A673 (cell line): ENCODE data around the gene MED12L. TPM values are rescaled to one million over a fixed set of nuclear protein-coding genes. Genes with fewer than 3 reads are reported as not detected.

Experiments
- BruUV-seq: library from RNA; stranded (reverse); fragments of 400-500 nt; replicated peaks from 2 replicates; lab custom pipeline; 2021; lab: Mats Ljungman, UMichigan
- CTCF ChIA-PET: fragments of 300-600 bp; sonication (Branson Sonifier 250); formaldehyde crosslinking; loops from one replicate; lab custom pipeline; 2022; ENCODE audit warnings: antibody characterized with exemption; lab: Charles Lee
- POLR2A ChIA-PET: fragments of 300-600 bp; sonication (Branson Sonifier 250); formaldehyde crosslinking; loops from one replicate; lab custom pipeline; 2022; ENCODE audit warnings: antibody characterized with exemption; ENCODE audit not compliant: low non-redundant PET; lab: Charles Lee
- DNase-seq: peaks from one replicate; pipeline ENCODE4 v3.0.0-alpha.2; 2015; ENCODE audit warnings: low spot score
- H3K27ac ChIP-seq: fragments of 200-600 bp; sonication (generic); 2 replicates; pipeline ENCODE4 v1.5.1; 2016; ENCODE audit warnings: mixed run types, low read depth, mild to moderate bottlenecking, mixed read lengths, antibody characterized with exemption, low read length; ENCODE audit not compliant: poor library complexity, severe bottlenecking
- H3K27me3 ChIP-seq: fragments of 200-600 bp; sonication (generic); replicated peaks from 2 replicates; pipeline ENCODE4 v1.6.1; 2017; ENCODE audit warnings: mixed run types, low read depth, mild to moderate bottlenecking, mixed read lengths, antibody characterized with exemption, low read length; ENCODE audit not compliant: insufficient read depth, poor library complexity
- H3K36me3 ChIP-seq: fragments of 200-600 bp; sonication (generic); 2 replicates; pipeline ENCODE4 v1.6.1; 2016; ENCODE audit warnings: mixed run types, mild to moderate bottlenecking, mixed read lengths, antibody characterized with exemption, low read length; ENCODE audit not compliant: insufficient read depth, poor library complexity, severe bottlenecking
- H3K4me1 ChIP-seq: fragments of 200-600 bp; sonication (generic); 2 replicates; pipeline ENCODE4 v1.6.1; 2017; ENCODE audit warnings: mixed run types, mild to moderate bottlenecking, mixed read lengths, antibody characterized with exemption, low read length; ENCODE audit not compliant: insufficient read depth, poor library complexity, severe bottlenecking
- H3K4me3 ChIP-seq: fragments of 200-600 bp; sonication (generic); 2 replicates; pipeline ENCODE4 v1.5.1; 2016; ENCODE audit warnings: low read depth, mixed run types, mild to moderate bottlenecking, mixed read lengths, low read length; ENCODE audit not compliant: poor library complexity, severe bottlenecking
- H3K9me3 ChIP-seq: fragments of 200-600 bp; sonication (generic); 2 replicates; pipeline ENCODE4 v1.6.1; 2016; ENCODE audit warnings: mixed run types, low read depth, mild to moderate bottlenecking, mixed read lengths, antibody characterized with exemption, low read length; ENCODE audit not compliant: poor library complexity, severe bottlenecking
- CTCF ChIP-seq: fragments of 300-800, 200-600 bp; sonication (generic); conservative IDR thresholded peaks from 2 replicates; pipeline ENCODE4 v1.5.1; 2017; ENCODE audit warnings: low read depth, mild to moderate bottlenecking, antibody characterized with exemption, low read length, moderate library complexity, mixed read lengths
- EZH2 ChIP-seq: fragments of 200-600 bp; sonication (generic); IDR thresholded peaks from 2 replicates; pipeline ENCODE4 v1.6.1; 2017; ENCODE audit warnings: borderline replicate concordance, low read depth, mild to moderate bottlenecking, mixed read lengths, antibody characterized with exemption, low read length; ENCODE audit not compliant: poor library complexity, severe bottlenecking
- intact Hi-C: fragments of 100-400 bp; cut with micrococcal nuclease; formaldehyde crosslinking; loops from one replicate; pipeline ENCODE4 v1.10.0; 2022; ENCODE audit not compliant: unreplicated experiment
- total RNA-seq: library from RNA; stranded (reverse); gene quantifications from 2 replicates; pipeline ENCODE4 v1.2.3, GENCODE V29; 2021

The MED12L gene
- total RNA-seq, 1 experiment from 2014 or later = 0.71 TPM

GRCh38 chr3:151198849-151199248 lies 113.4 kb downstream of the MED12L start:
- H3K4me1 ChIP-seq = no peaks in the 10 kb centered on the region
- POLR2A ChIA-PET = no interaction called here
- no peaks in the 10 kb centered on the region for H3K36me3 ChIP-seq
- no peaks in the 10 kb centered on the region for H3K9me3 ChIP-seq
- no peaks in the 10 kb centered on the region for H3K27me3 ChIP-seq
- no peak for DNase-seq
- BruUV-seq = no TSS peak
- CTCF ChIA-PET = no interaction called here
- TF ChIP-seq CTCF (no peak), EZH2 (no peak)
- H3K4me3 ChIP-seq = no peak overlapping the region
- intact Hi-C loops = no loop called here
- no peak overlapping the region for H3K27ac ChIP-seq

- intact Hi-C loops = no loop called here
- Histone ChIP-seq H3K9me3 (no peaks in the 10 kb centered on the region), H3K36me3 (no peaks in the 10 kb centered on the region), H3K4me1 (no peaks in the 10 kb centered on the region), H3K27ac (no peak overlapping the region), H3K27me3 (no peaks in the 10 kb centered on the region), H3K4me3 (no peak overlapping the region)
- no peak for DNase-seq
- BruUV-seq = no TSS peak
- POLR2A ChIA-PET = no interaction called here
- CTCF ChIA-PET = no interaction called here
- TF ChIP-seq CTCF (no peak), EZH2 (no peak)
Observed at GRCh38 chr3:151199554-151200438, 114.3 kb downstream of the MED12L start.

- no peaks in the 10 kb centered on the region for H3K9me3 ChIP-seq
Observed at GRCh38 chr3:151200586-151200985, 115.1 kb downstream of the MED12L start.

More at GRCh38 chr3:151200586-151200985, 115.1 kb downstream of the MED12L start:
- Histone ChIP-seq H3K27ac (no peak overlapping the region), H3K36me3 (no peaks in the 10 kb centered on the region), H3K4me3 (no peak overlapping the region), H3K27me3 (no peaks in the 10 kb centered on the region), H3K4me1 (no peaks in the 10 kb centered on the region)
- intact Hi-C loops = no loop called here
- DNase-seq = no peak
- no peak for TF ChIP-seq EZH2
- TF ChIP-seq CTCF = no peak
- ChIA-PET CTCF (no interaction called here), POLR2A (no interaction called here)
- BruUV-seq = no TSS peak
